Skin of body (tissue), 2 donors: ENCODE data around the gene NUP133. TPM values are rescaled to one million over a fixed set of nuclear protein-coding genes. Genes with fewer than 3 reads are reported as not detected.

ENCODE experiments used
- small RNA-seq: library from RNA; depleted of rRNA; stranded (forward); fragments of <200 nt; gene quantifications from one replicate; pipeline ENCODE3, GENCODE V24; 2014; ENCODE audit warnings: low replicate concordance
- total RNA-seq: library from RNA; depleted of rRNA; stranded (reverse); fragments of >200 nt; gene quantifications from one replicate; pipeline ENCODE4 v1.2.3, GENCODE V29; 2014

NUP133 gene
- total RNA-seq, 1 donor from 2014 or later = 36.1 TPM

Small RNAs within 50 kb of the gene (small RNA-seq; reads per million reads assigned to genes)
- gene RN7SKP276 (not detected), gene RNA5SP78 (not detected), gene RNU4-21P (not detected)

Other genes starting within 250 kb of the NUP133 start
- gene RAB4A, start 237.2 kb downstream of the NUP133 start, total RNA-seq = 19.8 TPM
- 16.8 TPM for gene CCSAP, start 165.3 kb downstream of the NUP133 start, total RNA-seq
- 472 TPM for gene ACTA1, start 74.2 kb downstream of the NUP133 start, total RNA-seq
- gene ABCB10, start 50.4 kb upstream of the NUP133 start, total RNA-seq = 16.9 TPM
- gene TAF5L, start 117.8 kb upstream of the NUP133 start, total RNA-seq = 11.1 TPM
- gene URB2, start 117.9 kb upstream of the NUP133 start, total RNA-seq = 8.5 TPM